Right ventricle myocardium superior (tissue), 1 donor: Measurements from ENCODE around the gene MTFMT. TPM values are rescaled to one million over a fixed set of nuclear protein-coding genes. Genes with fewer than 3 reads are reported as not detected.
A peak's percentile ranks its signal among the peaks of the same experiment; 100 is the strongest.
"Not testable (repeated sequence)": the region's sequence is repeated elsewhere in the genome, so short reads cannot be mapped to it uniquely, and the experiment has no call there.

ENCODE experiments used
- ATAC-seq: fragments of 200-7000 bp; cut with Tn5 transposase; one replicate; pipeline ENCODE4 v1.9.1; 2020; ENCODE audit warnings: mild to moderate bottlenecking; ENCODE audit not compliant: poor library complexity
- DNase-seq: peaks from one replicate; pipeline ENCODE4 v3.0.0-alpha.2; 2020
- intact Hi-C: fragments of 100-400 bp; cut with DNase I; formaldehyde crosslinking; loops from one replicate; pipeline ENCODE4 v1.11.2; 2022
- total RNA-seq: library from RNA; stranded (reverse); fragmentation: NEBNext Ultra II Directional; extraction: Animal tissue kit (Norgen Biotek cat#: 25700); gene quantifications from one replicate; pipeline ENCODE4 v1.2.1, GENCODE V29; 2021
- donor health status: DM: no; HTN: yes; CAD: no; lungs with severe emphysema.

MTFMT gene
- total RNA-seq, 1 donor from 2014 or later = 17.3 TPM

DNA sequence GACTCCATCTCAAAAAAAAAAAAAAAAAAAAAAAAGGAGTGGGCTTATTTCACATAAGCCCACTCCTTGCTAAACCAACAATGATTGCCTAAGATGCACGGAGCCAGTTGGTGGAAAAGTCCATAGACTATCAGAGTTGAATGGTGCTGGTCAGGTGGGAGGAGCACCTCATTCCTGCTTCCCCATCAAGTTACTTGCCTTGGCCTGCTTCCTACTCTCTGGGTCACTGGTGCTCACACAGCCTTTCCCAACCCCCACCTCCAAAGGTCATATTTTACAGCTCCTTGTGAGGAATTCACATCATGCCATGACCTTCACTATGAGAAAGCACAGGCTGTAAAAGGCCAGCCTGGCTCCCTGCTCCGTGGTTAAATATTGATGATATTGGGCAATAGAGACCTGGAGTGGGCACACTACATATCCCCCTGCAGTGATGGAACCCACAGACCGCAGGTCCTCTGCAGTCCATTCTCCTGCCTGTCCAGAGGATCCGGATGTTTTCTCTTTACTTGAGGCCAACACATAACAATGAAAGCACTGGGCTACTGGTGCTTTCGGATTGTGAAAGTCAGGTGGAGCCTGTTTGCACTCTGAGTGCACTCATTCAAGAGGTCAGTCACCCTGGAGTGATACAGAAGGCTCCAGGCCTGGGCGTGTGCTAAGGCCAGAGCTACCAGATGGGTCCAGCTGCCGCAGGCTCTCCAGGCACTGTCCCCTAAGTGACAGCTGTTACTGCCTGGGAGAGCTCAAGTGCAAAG, 15.5 kb upstream of the MTFMT start, which contains the start of gene SLC51B:
Gene SLC51B (plus strand): TSS at position 664 of the 758 bp plus-strand sequence. CDS start 4,618 bp downstream, outside the sequence.
- intact Hi-C loops = no loop called here
- peak; percentile 75 for ATAC-seq
- peak; percentile 75 for DNase-seq

DNA sequence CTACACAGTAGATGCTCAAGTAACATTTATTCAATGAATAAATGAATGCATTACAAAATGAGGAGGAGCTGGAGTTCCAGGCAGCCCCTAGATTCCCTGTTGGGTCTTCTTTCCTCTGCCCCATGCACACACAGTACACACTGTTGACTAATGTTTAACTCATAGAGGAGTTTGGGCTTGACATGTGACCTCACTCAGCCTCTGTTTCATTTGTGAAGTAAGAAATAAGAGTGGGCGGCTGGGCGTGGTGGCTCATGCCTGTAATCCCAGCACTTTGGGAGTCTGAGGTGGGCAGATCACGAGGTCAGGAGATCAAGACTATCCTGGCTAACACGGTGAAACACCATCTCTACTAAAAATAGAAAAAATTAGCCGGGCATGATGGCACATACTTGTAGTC, 14.8 kb upstream of the MTFMT start:
- intact Hi-C loops = not testable (repeated sequence)
- ATAC-seq = peak; percentile 18

DNA sequence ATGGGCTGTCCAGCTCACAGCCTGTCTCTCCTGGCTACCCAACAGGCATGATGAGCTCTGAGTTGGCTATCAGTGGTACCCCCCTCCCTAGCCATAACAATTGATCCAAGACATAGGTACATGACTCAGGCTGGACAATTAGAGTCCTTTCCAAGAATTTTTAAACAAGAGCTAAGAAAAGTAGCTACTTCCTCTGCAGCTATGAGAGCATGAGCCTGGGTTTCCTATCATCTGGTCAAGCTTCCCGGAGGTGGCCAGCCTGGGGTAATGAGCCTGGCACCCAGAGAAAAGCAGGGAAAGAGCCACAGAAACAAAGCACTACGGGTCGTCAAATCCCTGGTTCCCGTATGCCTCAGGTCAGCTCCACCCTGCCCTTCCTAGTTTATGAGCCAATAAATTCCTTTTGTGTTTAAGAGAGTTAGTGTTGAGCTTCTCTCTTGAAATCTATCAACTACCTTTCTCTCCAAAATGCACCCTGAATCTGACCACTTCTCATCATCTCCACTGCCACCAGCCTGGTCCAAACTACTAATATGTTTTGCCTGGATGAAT, 13.4 kb upstream of the MTFMT start:
- DNase-seq (no peak), ATAC-seq (no peak)
- intact Hi-C loops = no loop called here

More for the DNA sequence above, 14.8 kb upstream of the MTFMT start:
- not testable (repeated sequence) for DNase-seq

DNA sequence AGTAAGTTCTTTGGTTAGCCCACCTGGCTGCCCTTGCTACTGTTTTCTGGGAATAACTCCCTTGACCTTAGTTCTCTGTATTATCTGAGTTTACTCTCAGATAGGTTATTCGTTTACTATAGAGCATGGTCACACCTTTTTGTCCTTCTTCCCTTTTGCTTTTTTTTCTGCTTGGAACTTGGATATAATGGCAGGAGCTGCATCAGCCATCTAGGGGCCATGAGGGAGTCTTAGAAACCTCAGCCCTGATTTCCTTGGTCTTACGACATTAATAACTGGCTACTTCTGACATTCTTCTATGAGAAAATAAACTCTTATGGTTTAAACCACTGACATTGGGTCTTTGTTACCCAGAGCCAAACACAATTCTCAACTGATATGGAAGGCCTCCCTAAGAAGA, 12.3 kb upstream of the MTFMT start:
- DNase-seq (no peak), ATAC-seq (no peak)
- intact Hi-C loops = no loop called here

DNA sequence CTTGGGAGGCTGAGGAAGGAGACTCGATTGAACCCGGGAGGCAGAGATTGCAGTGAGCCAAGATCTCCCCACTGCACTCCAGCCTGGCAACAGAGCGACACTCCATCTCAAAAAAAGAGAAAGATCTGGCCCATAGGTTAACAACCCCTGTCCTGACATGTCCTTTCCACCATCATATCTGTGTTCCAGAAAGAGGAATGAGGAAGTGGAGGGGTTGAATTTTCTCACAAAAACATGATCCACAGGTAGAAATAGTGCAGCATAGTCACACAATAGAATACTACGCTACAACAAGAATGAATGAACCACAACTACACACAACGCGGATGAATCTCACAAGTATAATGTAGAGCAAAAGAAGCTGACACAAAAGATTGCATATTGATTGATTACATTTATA, 11.0 kb upstream of the MTFMT start:
- ATAC-seq (no peak), DNase-seq (no peak)
- intact Hi-C loops = no loop called here

DNA sequence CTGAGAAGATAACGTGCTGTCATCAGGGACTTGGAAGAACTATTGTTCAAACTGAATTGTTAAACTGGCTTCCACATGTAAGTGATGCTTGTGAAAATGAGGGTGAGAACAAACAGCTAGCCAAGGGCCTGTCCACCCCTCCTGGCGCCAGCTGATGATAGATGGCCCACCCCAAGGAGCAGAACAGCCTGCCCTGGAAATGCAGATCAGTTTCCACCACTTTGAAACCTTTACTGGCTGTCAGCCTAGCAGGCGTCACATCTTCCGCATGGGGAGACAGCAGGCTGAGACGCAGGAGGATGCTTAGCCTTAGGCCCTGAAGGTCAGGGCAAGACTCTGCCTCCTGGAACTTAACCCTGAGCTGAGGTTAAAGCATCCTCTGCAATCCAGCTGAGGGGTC, 9.4 kb upstream of the MTFMT start:
- ATAC-seq = no peak
- intact Hi-C loops = loop anchor here (10.0 kb wide), 1 partner anchor 46 kb away; no protein-coding TSS in a partner anchor

DNA sequence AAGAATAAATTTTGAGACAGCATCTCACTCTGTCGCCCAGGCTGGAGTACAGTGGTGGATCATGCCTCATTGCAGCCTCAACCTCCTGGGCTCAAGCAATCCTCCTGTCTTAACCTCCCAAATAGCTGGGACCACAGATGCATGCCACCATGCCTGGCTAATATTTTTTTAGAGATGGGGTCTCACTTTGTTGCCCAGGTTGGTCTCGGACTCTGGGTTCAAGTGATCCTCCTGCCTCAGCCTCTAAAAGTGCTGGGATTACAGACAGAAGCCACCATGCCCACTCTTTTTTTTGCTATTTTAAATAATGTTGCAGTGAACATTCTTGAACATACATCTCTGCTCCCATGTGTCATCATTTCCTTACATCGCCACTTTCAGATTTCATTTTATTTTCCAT, 9.0 kb upstream of the MTFMT start:
- DNase-seq = no peak
- ATAC-seq = no peak
- intact Hi-C loops = loop anchor here (10.0 kb wide), 1 partner anchor 46 kb away; no protein-coding TSS in a partner anchor

More for the DNA sequence above, 9.4 kb upstream of the MTFMT start:
- DNase-seq = no peak

DNA sequence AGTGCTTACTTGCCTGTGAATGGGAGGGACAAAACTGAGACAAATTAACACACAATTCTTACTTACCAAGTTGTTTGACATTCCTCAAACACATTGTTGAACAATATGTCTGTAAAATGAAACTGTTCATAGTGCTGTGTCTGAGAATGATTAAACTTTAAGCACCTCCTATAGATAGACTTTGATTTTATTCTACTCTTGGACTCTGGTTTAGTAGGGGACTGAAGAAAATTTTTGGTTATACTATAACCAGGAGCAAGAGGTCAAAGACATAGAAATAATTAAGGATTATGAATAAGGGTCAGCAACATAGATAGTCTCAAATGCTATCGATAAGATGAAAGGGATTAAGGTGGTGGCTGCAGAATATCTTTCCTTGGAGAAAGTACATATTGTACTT, 7.9 kb upstream of the MTFMT start:
- no peak for ATAC-seq
- intact Hi-C loops = loop anchor here (10.0 kb wide), 1 partner anchor 47 kb away; no protein-coding TSS in a partner anchor
- no peak for DNase-seq

DNA sequence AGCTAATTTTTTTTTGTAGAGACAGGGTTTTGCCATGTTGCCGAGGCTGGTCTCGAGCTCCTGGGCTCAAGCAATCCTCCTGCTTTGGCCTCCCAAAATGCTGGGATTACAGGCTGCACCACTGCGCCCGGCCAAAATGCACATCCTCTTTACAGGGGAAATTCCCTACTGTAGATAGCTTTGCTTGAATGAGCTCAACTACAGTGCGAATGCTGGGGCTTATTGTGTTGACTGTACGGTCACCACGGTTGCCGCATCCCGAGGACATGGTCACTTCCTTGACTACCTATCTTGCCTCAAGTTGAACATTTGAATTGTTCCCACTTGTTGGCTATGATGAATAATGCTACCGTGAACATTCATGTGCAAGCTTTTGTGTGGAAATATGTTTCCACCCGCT, 5.3 kb upstream of the MTFMT start:
- intact Hi-C loops = loop anchor here (10.0 kb wide), 1 partner anchor 50 kb away; no protein-coding TSS in a partner anchor
- DNase-seq = no peak
- no peak for ATAC-seq

DNA sequence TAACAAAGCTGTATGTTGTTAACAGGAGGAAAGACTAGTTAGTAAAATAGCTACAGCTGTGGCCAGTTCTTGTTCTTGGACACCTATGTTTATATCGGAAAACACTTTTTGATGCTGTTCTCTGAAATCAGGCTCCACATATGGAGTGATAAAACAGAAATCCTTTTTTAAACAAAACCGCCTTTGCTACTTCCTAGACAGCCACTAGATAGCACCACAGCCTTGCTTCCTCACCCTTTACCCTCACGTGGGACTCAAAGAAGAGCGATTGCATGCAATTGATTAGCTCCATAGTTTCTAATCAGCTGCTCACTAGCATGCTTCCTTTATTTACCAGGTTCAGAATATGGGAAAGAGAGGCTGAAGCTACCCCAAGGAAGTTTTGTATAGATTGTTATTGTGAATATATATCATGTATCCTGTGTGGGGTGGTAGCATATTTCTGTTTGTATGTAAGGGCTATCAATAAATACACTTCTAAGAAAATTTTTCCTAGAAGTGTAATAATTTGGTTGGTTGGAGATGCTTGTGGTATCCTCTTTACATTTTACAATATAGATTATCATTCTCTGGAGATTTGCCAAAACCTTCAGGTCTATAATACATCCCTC, 4.3 kb upstream of the MTFMT start:
- intact Hi-C loops = loop anchor here (10.0 kb wide), 1 partner anchor 51 kb away; no protein-coding TSS in a partner anchor
- ATAC-seq (no peak), DNase-seq (no peak)

DNA sequence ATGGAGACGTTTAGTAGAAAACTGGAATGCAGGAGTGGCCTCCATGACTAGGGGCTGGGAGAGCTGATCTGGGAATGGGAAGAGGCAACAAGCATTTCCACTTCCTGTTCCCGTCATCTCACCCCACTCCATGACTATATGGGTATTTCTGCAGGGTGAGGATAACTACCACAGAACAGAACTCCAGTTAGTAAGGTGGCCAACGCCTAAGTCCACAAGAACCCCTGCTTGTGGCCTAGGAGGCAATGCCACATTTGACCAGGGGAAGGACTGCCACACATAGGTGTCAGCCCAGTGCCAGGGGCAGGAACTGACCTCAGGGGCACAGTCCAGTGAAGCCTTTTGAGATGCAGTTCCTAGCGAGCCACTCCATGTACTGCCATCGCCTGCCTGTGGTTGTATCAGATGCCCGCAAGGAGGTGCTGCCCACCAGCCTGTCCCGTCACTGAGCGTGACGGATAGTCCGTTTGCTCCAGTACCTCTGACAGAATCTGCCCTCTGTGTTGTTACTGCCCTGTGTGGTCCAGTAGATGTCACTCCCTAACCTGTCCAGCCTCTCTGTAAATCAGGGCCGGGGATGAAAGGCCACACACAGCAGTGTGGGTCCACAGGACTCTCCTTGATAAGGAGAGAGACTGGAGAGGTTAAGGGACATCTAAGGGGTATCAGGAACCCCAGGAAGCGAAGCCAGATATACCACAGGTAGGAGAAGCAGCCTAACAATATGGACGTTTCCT, 3.5 kb upstream of the MTFMT start:
- DNase-seq = peak; percentile 64
- peak; percentile 73 for ATAC-seq
- intact Hi-C loops = loop anchor here (10.0 kb wide), 1 partner anchor 52 kb away; no protein-coding TSS in a partner anchor

DNA sequence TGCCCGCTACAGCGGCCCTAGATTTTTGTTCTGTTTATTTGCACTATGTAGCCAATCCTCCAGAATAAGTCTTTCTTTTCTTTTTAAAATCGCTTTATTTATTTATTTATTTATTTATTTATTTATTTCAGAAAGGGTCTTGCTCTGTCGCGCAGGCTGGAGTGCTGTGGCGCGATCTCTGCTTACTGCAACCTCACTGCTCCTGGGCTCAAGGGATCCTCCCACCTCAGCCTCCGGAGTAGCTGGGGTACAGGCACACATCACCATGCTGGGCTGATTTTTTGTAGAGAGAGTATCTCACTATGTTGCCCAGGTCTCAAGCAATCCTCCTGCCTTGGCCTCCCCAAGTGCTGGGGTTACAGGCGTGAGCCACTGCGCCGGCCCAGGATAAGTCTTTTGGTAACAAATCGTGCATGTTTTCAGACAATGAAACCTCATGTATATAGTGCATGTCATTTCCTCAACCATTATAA, 333 bp upstream of the MTFMT start:
- DNase-seq (no peak), ATAC-seq (no peak)
- intact Hi-C loops = loop anchor here (10.0 kb wide), 1 partner anchor 55 kb away; no protein-coding TSS in a partner anchor

DNA sequence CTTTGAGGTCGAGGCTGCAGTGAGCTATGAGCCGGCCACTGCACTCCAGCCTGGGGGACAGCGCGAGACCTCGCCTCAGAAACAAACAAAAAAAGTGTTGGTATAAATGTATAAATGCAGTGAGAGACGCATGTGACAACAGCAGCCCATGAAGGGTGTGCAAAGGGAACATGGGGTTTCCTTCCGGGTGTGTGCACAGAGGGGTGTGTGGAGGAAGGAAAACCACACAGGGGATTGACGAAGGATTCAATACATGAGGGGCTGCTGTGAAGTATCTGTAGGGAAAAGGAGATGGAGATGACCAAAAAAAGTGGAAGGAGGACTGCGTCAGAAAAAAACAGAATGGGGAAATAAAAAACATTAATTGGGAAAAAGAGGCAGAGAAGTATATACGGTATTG, 1.1 kb downstream of the MTFMT start:
- DNase-seq (no peak), ATAC-seq (no peak)
- intact Hi-C loops = no loop called here

DNA sequence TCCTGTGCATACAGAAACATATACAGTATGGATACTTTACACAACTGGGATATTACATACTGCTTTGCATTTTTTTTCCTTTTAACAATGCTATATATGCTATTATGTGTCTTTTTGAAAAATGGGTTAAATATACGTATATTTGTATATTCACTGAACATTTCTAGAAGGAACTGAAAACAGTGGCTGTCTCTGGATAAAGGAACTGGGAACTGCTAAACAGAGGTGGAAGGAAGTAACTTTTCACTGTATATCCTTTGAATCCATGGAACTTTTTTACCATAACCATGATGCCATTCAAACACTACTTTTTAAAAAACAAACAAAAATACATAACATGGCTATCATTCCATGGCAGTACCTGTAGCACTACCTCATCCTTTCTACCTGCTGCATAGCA, 1.8 kb downstream of the MTFMT start:
- intact Hi-C loops = no loop called here
- DNase-seq (no peak), ATAC-seq (no peak)

DNA sequence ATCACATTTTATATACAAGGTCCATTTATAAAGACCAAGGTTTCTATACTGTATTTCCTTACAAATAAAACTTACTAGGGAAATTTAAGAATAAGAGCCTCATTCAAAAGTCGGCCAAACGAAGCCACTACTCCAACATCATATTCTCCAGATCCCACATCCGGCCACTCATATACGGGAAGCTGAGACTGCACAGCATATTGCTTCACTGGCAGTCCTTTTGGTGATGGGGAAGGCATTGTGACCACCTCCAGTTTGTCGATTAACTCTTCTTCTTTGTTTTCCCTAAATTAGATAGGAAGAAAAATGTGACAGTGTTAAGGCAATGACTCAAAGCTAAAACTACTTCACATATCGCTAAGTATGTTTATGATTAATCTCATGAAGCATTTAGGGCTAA, 2.7 kb downstream of the MTFMT start:
- DNase-seq (no peak), ATAC-seq (no peak)
- intact Hi-C loops = no loop called here

DNA sequence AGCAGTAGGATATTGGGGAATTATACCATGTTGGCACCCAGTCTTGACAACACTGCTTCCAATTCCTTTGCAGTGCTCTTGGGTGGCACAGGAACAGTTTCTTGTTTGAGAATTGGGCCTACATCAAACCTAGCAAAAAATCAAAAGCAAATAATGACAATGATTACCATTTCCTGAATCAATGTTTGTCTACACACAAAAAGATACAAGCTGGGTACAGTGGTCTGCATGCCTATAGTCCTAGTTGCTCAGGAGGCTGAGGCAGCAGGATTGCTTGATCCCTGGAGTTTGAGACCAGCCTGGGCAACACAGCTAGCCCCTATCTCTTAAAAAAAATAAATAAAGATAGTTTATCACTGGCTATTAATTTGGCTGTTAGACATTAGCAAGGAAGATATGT, 8.0 kb downstream of the MTFMT start:
- no peak for DNase-seq
- intact Hi-C loops = no loop called here
- no peak for ATAC-seq

DNA sequence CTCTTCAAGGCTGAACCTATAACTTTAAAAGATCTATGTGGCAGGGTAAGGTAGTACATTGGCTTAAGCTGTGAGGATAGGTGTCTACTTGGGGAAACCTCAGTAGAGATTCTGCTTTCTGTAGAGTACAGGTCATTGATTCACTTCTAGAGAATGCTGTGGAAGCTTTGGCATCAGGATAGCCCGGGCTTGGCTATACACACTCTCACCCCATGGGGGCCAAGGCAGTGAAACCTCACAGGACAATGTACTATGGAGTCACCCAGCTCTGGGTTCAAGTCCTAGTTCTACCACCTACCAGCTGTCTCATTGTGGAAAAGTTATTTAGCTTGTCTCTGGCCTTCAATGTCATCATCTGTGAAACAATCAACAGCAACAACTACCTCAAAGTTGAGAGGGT, 9.0 kb downstream of the MTFMT start:
- ATAC-seq (no peak), DNase-seq (no peak)
- intact Hi-C loops = no loop called here

DNA sequence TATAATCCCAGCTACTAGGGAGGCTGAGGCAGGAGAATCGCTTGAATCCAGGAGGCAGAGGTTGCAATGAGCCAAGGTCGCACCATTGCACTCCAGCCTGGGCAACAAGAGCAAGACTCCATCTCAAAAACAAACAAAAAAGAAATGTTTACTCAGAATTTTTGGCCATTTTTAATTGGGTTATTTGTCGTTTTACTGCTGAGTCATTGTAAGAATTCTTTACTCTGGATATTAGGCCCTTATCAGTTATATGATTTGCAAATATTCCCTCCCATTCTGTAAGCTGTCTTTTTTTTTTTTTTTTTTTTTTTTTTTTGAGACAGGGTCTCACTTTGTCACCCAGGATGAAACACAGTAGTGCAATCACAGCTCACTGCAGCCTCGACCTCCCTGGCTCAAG, 18.2 kb downstream of the MTFMT start:
- DNase-seq, intact Hi-C loops, ATAC-seq: not testable (repeated sequence)

DNA sequence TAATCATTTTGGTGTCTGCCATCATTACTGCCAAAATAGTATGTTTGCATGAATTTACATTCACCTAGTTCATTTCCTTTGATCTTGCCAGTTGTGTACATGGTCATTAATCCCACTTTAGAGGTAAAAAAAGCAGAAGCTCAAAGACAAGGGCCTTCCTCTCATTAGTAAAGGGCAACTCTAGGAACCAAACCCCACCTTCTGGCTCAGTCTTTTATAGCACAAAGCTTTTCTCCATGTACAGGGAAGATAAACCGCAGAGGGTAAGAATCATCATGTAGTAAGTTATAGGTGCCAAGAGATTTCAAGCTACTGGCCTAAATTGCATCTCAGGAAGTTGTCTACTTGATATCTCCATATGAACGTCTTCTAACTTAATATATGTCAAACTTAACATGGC, 20.5 kb downstream of the MTFMT start:
- DNase-seq = no peak
- ATAC-seq = no peak
- intact Hi-C loops = no loop called here
